Natural killer cell (primary cell): ENCODE data around the gene RASGRP4. TPM values are rescaled to one million over a fixed set of nuclear protein-coding genes. Genes with fewer than 3 reads are reported as not detected.

ENCODE experiments used
- ATAC-seq, 3 donors: fragments of 150-1000 bp in 2 of 3; fragments of 200-7000 bp in 1 of 3; cut with Tn5 transposase; 1 replicate in 1 of 3; 2 replicates in 2 of 3; pipeline ENCODE4 v1.10.0; 2021; ENCODE audit warnings: mild to moderate bottlenecking in 2 of 3, moderate library complexity in 2 of 3
- DNase-seq, 2 donors: peaks; one replicate each; pipeline versions ENCODE4 v3.0.0 to v3.0.0-alpha.2; 2013 to 2021; ENCODE audit warnings: mixed read lengths in 1 of 2
- H3K27ac ChIP-seq: one replicate; pipeline ENCODE4 v1.5.1; 2013; ENCODE audit warnings: mild to moderate bottlenecking, low read length
- H3K27me3 ChIP-seq: one replicate; pipeline ENCODE4 v1.6.1; 2013; ENCODE audit warnings: low read length; ENCODE audit not compliant: control insufficient read depth, insufficient read depth
- H3K36me3 ChIP-seq: one replicate; pipeline ENCODE4 v1.6.1; 2013; ENCODE audit warnings: low read length; ENCODE audit not compliant: control insufficient read depth, insufficient read depth
- H3K4me1 ChIP-seq: one replicate; pipeline ENCODE4 v1.6.1; 2013; ENCODE audit warnings: low read length; ENCODE audit not compliant: control insufficient read depth, insufficient read depth
- H3K4me3 ChIP-seq: one replicate; pipeline ENCODE4 v1.5.1; 2013; ENCODE audit warnings: low read length
- H3K9me3 ChIP-seq: one replicate; pipeline ENCODE4 v1.6.1; 2013; ENCODE audit warnings: low read length; ENCODE audit not compliant: control insufficient read depth, insufficient read depth
- H3K27ac Mint-ChIP-seq, 2 donors: one replicate each; pipeline ENCODE4 v1.8.0; 2022; ENCODE audit warnings: mild to moderate bottlenecking in 2 of 2, mixed read lengths in 2 of 2, moderate library complexity in 1 of 2
- H3K27me3 Mint-ChIP-seq, 2 donors: one replicate each; pipeline ENCODE4 v1.8.0; 2022; ENCODE audit warnings: low read depth in 2 of 2, mixed read lengths in 2 of 2
- H3K36me3 Mint-ChIP-seq: one replicate; pipeline ENCODE4 v1.8.0; 2022; ENCODE audit warnings: mixed read lengths
- H3K4me1 Mint-ChIP-seq, 2 donors: one replicate each; pipeline ENCODE4 v1.8.0; 2022; ENCODE audit warnings: mixed read lengths in 2 of 2
- H3K4me3 Mint-ChIP-seq: one replicate; pipeline ENCODE4 v1.8.0; 2022; ENCODE audit warnings: mild to moderate bottlenecking, moderate library complexity, mixed read lengths
- H3K9me3 Mint-ChIP-seq, 2 donors: one replicate each; pipeline ENCODE4 v1.8.0; 2022; ENCODE audit warnings: mixed read lengths in 2 of 2
- WGBS: methylation state at CpG from one replicate; pipeline ENCODE4 v1.1.7; 2013; ENCODE audit warnings: missing lambda C conversion rate; ENCODE audit not compliant: insufficient coverage; 5-methylcytosine and 5-hydroxymethylcytosine counted together
- intact Hi-C: fragments of 100-400 bp; cut with micrococcal nuclease; formaldehyde crosslinking; loops from one replicate; pipeline ENCODE4 v1.14.2; 2022
- total RNA-seq, 4 donors: library from RNA; stranded (reverse); fragments of 120-200 nt in 1 of 4; gene quantifications; one replicate each; pipeline versions ENCODE4 v1.2.3 to v1.2.4, GENCODE V29; 2013 to 2022
- TF ChIP-seq, protein P1 (sequence below): fragments of 200-600 bp; IDR thresholded peaks from one replicate; pipeline ENCODE4 v1.8.0; 2022; ENCODE audit warnings: antibody characterized with exemption

The RASGRP4 gene
- total RNA-seq, 3 donors from 2014 or later (not counting 1 experiment from before 2014, with no cell fraction given) = 2.3 to 9.3 (median 5.7) TPM

DNA sequence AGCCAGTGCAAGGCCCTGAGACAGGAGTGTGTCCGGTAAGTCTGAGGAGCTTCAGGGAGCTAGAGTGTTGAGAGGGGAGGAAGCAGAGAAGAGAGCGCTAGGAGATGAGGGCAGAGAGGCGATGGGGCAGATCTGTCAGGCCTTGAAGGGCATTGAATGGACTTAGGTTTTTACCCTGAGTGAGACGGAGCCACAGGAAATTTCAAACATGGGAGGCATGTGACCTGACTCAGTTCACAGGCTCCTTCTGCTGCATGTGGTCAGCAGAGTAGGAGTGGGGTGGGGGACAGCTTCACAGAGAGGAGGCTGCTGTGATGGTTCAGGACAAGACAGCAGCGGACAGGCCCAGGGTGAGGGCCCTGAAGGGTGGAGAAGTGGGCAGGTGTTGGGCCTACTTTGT lies 25.7 kb downstream of the RASGRP4 start:
- no peaks in the 10 kb centered on the region for H3K9me3 ChIP-seq
- peaks cover 16% of the 10 kb centered on the region for H3K4me1 ChIP-seq
- H3K4me1 Mint-ChIP-seq = peaks cover 10 to 27% of the 10 kb centered on the region in 2 donors
- no peak overlapping the region for H3K27ac Mint-ChIP-seq
- H3K27me3 Mint-ChIP-seq = peaks cover 25 to 29% of the 10 kb centered on the region in 2 donors
- peaks cover 2% of the 10 kb centered on the region for H3K36me3 ChIP-seq
- H3K4me3 Mint-ChIP-seq = no peak overlapping the region
- H3K36me3 Mint-ChIP-seq = no peaks in the 10 kb centered on the region
- ATAC-seq (no peak), DNase-seq (no peak)
- 89% methylated on average over 5 of the region's 5 CpGs for WGBS
- no peaks in the 10 kb centered on the region for H3K9me3 Mint-ChIP-seq
- H3K4me3 ChIP-seq = no peak overlapping the region
- no peak overlapping the region for H3K27ac ChIP-seq
- intact Hi-C loops = loop anchor here (5.0 kb wide), 1 partner anchor 107 kb away; no protein-coding TSS in a partner anchor
- H3K27me3 ChIP-seq = peaks cover 8% of the 10 kb centered on the region
- TF ChIP-seq, protein P1, sequence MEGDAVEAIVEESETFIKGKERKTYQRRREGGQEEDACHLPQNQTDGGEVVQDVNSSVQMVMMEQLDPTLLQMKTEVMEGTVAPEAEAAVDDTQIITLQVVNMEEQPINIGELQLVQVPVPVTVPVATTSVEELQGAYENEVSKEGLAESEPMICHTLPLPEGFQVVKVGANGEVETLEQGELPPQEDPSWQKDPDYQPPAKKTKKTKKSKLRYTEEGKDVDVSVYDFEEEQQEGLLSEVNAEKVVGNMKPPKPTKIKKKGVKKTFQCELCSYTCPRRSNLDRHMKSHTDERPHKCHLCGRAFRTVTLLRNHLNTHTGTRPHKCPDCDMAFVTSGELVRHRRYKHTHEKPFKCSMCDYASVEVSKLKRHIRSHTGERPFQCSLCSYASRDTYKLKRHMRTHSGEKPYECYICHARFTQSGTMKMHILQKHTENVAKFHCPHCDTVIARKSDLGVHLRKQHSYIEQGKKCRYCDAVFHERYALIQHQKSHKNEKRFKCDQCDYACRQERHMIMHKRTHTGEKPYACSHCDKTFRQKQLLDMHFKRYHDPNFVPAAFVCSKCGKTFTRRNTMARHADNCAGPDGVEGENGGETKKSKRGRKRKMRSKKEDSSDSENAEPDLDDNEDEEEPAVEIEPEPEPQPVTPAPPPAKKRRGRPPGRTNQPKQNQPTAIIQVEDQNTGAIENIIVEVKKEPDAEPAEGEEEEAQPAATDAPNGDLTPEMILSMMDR = no peak

DNA sequence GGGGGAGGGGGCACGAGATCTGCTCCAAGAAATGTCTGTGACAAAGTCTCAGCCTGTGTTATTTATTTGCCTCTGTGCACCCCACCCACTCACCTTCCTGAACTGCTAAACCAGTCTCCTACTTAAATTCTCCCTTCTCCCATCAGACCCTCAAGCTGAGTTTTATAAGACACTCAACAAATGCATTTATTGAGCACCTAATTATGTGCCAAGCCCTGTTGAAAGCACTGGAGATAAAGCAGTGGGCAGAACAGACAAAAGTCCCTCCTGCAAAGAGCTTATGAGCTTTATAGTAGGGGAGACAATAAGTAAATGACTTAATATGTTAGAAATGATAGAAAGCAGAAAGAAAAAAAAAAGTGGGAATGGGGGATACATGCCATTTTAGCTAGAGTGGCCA lies 26.5 kb downstream of the RASGRP4 start:
- DNase-seq (no peak), ATAC-seq (no peak)
- no peak overlapping the region for H3K4me3 ChIP-seq
- H3K9me3 ChIP-seq = no peaks in the 10 kb centered on the region
- H3K36me3 ChIP-seq = no peaks in the 10 kb centered on the region
- 64% methylated on average over 1 of the region's 1 CpG for WGBS
- TF ChIP-seq, protein P1 = no peak
- no peak overlapping the region for H3K27ac ChIP-seq
- H3K4me1 ChIP-seq = peaks cover 24% of the 10 kb centered on the region
- H3K9me3 Mint-ChIP-seq = no peaks in the 10 kb centered on the region
- no peaks in the 10 kb centered on the region for H3K36me3 Mint-ChIP-seq
- H3K4me1 Mint-ChIP-seq = peaks cover 10 to 34% of the 10 kb centered on the region in 2 donors
- intact Hi-C loops = no loop called here
- H3K4me3 Mint-ChIP-seq = no peak overlapping the region
- no peak overlapping the region for H3K27ac Mint-ChIP-seq
- peaks cover 15% of the 10 kb centered on the region for H3K27me3 ChIP-seq
- H3K27me3 Mint-ChIP-seq = peaks cover 29 to 31% of the 10 kb centered on the region in 2 donors

DNA sequence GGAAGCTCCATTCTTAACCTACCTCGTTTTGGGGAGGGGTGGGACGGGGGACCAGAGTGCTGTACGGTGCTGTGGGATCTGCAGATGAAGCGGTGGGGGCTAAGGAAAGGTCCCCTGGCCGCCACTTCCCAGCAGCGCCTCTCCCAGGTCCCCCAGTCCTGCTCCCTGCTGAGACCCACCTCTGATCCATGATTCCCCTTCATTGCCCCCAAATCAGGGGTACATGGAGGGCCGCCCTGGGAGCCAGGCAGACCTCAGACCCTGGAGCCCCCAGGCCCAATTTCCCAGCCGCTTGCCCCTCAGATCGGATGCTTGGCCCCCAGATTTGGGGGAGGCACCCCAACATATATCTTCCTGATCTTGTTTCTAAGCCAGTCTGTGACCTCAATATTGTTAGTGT lies 26.9 kb downstream of the RASGRP4 start:
- TF ChIP-seq, protein P1 = no peak
- ATAC-seq = no peak
- no peak overlapping the region for H3K4me3 Mint-ChIP-seq
- H3K27me3 Mint-ChIP-seq = peaks cover 31% of the 10 kb centered on the region in 2 donors
- Histone ChIP-seq H3K4me3 (no peak overlapping the region), H3K27me3 (peaks cover 18% of the 10 kb centered on the region), H3K36me3 (no peaks in the 10 kb centered on the region), H3K9me3 (no peaks in the 10 kb centered on the region), H3K4me1 (peaks cover 23% of the 10 kb centered on the region), H3K27ac (no peak overlapping the region)
- H3K36me3 Mint-ChIP-seq = no peaks in the 10 kb centered on the region
- WGBS = 82% methylated on average over 6 of the region's 9 CpGs
- intact Hi-C loops = no loop called here
- DNase-seq = no peak
- no peaks in the 10 kb centered on the region for H3K9me3 Mint-ChIP-seq
- peaks cover 9 to 34% of the 10 kb centered on the region in 2 donors for H3K4me1 Mint-ChIP-seq
- H3K27ac Mint-ChIP-seq = no peak overlapping the region
